Measurements from ENCODE around the gene UVSSA.

Gene UVSSA

GRCh38 chr4:1401409-1402020, 54.5 kb downstream of the UVSSA start:
- no peak overlapping the region for H3K4me3 ChIP-seq (ENCODE audit: low read depth, low read length)
- DNase-seq (ENCODE audit: low read depth) = no peak

DNA sequence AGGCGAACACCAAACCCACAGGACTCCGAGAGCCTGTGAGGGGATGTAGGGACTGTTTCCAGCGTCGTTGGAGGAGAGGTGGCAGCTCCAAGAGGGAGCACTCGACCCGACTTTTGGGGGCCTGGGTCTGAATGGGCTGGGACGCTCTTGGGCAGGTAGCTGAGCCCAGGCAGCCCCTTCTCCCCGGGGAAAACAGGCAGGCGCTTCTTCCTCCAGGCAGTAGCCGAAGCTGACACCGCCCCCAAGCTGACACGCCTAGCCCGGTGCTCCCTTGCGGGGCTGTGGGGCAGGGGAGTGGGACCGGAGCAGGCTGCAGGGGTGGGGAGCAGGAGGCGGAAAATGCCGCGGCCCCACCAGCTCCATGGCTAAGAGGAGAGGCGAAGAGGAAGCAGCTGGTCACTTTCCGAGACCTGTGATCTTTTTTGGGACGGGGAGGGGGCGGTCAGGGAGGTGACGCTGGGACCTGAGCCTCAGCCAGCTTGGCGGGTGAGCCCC, 55.1 kb downstream of the UVSSA start:
- no peak for DNase-seq (ENCODE audit: low read depth)

GRCh38 chr4:1402516-1403091, 55.6 kb downstream of the UVSSA start:
- no peak overlapping the region for H3K4me3 ChIP-seq (ENCODE audit: low read depth, low read length)
- DNase-seq (ENCODE audit: low read depth) = no peak

More for the DNA sequence above, 55.1 kb downstream of the UVSSA start:
- H3K4me3 ChIP-seq (ENCODE audit: low read depth, low read length) = no peak overlapping the region

DNA sequence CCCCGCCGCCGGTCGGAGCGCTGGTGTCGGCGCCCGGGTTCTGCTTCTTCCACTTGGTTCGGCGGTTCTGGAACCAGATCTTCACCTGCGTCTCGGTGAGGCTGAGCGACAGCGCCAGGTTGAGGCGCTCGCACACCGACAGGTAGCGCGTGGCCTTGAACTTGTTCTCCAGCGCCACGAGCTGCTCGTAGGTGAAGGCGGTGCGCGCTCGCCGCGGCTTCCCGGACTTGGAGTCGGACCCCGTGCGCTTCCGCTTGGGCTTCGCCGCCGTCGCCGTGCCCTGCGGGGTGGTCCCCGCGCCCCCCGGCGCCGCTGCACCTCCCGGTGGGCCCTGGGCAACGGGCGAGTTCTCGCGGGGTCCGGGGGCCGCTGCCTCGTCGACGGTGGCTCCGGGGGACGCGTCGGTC, 56.2 kb downstream of the UVSSA start:
- no peak for DNase-seq (ENCODE audit: low read depth)
- H3K4me3 ChIP-seq (ENCODE audit: low read depth, low read length) = no peak overlapping the region

GRCh38 chr4:1403591-1404572, 56.9 kb downstream of the UVSSA start:
- no peak for DNase-seq (ENCODE audit: low read depth)
- no peak overlapping the region for H3K4me3 ChIP-seq (ENCODE audit: low read depth, low read length)

GRCh38 chr4:1404573-1405253, 57.7 kb downstream of the UVSSA start:
- H3K4me3 ChIP-seq (ENCODE audit: low read depth, low read length) = no peak overlapping the region
- no peak for DNase-seq (ENCODE audit: low read depth)

GRCh38 chr4:1405254-1405635, 58.2 kb downstream of the UVSSA start:
- no peak for DNase-seq (ENCODE audit: low read depth)
- no peak overlapping the region for H3K4me3 ChIP-seq (ENCODE audit: low read depth, low read length)

- no peak for DNase-seq (ENCODE audit: low read depth)
- no peak overlapping the region for H3K4me3 ChIP-seq (ENCODE audit: low read depth, low read length)
These were observed 58.8 kb downstream of the UVSSA start for GRCh38 chr4:1405636-1406393.

DNA sequence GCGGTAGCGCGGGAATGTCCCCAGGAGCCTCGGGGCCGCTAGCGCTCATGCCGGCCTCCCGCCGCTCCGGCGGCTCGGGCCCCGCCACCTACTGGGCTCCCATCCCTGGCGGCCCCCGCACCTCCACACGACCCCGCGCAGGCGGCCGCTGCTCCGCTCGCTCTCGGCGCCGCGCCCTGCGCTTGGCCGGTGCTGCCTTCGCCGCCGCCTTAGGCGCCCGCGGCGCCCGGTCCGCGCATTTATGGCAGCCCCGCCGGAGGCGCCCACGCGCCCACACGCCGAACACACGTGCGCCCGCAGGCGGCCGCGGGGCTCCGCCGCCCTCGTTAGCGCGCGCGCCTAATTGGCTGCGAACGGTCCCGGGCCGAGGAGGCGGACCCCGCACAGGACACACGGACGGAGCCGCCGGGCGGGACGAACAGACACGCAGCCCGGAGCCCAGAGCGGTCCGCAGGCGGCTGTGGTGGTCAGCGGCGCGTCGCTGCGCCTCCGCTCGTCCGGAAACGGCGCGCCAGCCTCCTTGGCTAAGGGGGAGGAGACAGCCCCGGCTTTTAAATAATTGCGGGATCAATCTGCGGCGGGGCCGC, 59.5 kb downstream of the UVSSA start, which contains the start of gene NKX1-1:
TSS of gene NKX1-1 (minus strand) at position 49 of the 587 bp plus-strand sequence. CDS start at position 49, 0 bp downstream.
- no peak for DNase-seq (ENCODE audit: low read depth)
- no peak within 1 kb of the TSS for H3K4me3 ChIP-seq (ENCODE audit: low read depth, low read length)

DNA sequence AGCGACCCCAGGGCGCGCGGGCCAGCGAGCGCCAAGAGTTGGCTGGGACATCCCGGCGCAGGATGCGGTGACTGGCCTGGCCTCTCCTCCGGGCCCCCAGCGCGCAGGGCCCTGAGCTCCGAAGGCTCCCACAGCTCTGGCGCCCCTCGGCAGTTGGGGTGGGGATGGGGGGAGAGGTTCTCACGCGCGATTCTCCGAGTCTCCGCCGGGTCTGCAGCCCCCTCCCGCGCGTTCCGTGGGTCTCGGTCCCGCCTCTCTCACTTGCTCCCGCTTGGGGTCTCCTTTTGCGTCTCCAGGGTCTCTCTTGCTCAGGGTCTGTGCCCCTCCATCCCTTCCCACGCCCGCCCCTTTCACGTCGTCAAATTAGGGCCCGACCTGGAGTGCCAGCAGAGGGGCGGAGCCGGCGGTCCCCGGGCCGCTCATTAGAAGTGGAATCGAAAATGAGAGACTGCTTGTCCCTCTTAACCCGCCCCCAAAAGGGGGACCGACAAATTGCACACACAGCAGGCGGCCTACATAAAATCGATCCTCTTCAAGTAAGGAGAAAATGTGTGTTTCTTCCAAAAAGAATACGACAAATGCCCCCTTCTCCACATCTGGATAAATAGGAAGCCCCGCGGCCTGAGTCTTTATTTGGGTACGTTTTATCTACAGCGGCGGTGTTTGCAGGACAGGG, 60.1 kb downstream of the UVSSA start:
- no peak for DNase-seq (ENCODE audit: low read depth)
- H3K4me3 ChIP-seq (ENCODE audit: low read depth, low read length) = no peak overlapping the region

GRCh38 chr4:1407657-1408333, 60.8 kb downstream of the UVSSA start:
- H3K4me3 ChIP-seq (ENCODE audit: low read depth, low read length) = no peak overlapping the region
- DNase-seq (ENCODE audit: low read depth) = no peak

DNA sequence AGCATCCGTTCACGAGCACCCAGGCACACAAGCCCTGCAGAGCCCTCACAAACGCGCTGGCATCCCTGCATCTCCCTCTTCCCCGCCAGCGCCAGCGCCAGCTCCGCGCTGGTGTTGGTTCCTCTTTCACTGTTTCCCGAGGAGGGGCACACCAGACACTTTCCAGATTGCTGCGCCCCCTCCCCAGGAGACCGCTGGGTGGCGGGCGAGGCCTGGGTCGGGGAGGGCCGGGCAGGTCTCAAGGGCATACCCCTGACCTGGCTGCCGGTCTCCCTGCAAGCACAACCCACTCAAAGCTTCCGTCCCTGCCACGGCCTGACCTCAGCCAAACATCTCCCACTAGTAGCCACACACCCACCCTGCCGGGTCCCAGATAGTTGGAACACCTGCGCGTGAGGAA, 61.4 kb downstream of the UVSSA start:
- no peak overlapping the region for H3K4me3 ChIP-seq (ENCODE audit: low read depth, low read length)
- no peak for DNase-seq (ENCODE audit: low read depth)

- no peak overlapping the region for H3K4me3 ChIP-seq (ENCODE audit: low read depth, low read length)
- no peak for DNase-seq (ENCODE audit: low read depth)
These were observed 62.1 kb downstream of the UVSSA start for GRCh38 chr4:1409079-1409478.

GRCh38 chr4:1409491-1410425, 62.8 kb downstream of the UVSSA start:
- DNase-seq (ENCODE audit: low read depth) = no peak
- H3K4me3 ChIP-seq (ENCODE audit: low read depth, low read length) = no peak overlapping the region

- no peak overlapping the region for H3K4me3 ChIP-seq (ENCODE audit: low read depth, low read length)
- DNase-seq (ENCODE audit: low read depth) = no peak
These were observed 63.7 kb downstream of the UVSSA start for GRCh38 chr4:1410491-1411325.

All from skeletal muscle cell (primary cell).